ENCODE results near the gene GNS. TPM values are rescaled to one million over a fixed set of nuclear protein-coding genes. Genes with fewer than 3 reads are reported as not detected.
"Not testable (repeated sequence)": the region's sequence is repeated elsewhere in the genome, so short reads cannot be mapped to it uniquely, and the experiment has no call there.

Gene GNS
- total and polyA plus RNA-seq, 2 donors (not counting 3 experiments of a cell fraction or from before 2014, with no cell fraction given): 107 to 142 TPM

DNA sequence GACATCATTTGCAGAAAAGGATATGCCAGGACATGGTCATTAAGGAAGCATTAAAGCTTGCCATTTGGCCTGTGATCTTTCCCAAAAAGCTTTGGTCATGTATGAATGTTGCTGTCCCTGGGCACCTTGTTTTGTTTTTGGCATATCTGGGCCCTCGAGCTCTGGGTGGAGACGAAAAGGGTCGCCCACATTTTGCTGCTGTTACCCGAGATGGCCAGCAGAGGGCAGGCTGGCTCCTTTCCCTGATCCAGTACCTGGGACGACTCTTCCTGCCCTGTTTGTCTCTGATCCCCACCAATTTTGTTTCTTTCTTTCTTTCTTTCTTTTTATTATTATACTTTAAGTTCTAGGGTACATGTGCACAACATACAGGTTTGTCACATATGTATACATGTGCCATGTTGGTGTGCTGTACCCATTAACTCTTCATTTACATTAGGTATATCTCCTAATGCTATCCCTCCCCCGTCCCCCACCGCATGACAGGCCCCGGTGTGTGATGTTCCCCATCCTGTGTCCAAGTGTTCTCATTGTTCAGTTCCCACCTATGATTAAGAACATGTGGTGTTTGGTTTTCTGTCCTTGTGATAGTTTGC lies 43.1 kb upstream of the GNS start:
- H4K20me1 ChIP-seq (replicated peaks; ENCODE audit: control insufficient read depth, extremely low read depth, insufficient read depth, low read length); H3K27ac ChIP-seq (ENCODE audit: insufficient read depth, low read depth, low read length); BruUV-seq (replicated peaks); H3K4me2 ChIP-seq (ENCODE audit: insufficient read depth, low read length); H3K36me3 ChIP-seq (ENCODE audit: control insufficient read depth in 2 of 2, extremely low read depth in 1 of 2, insufficient read depth in 2 of 2, low read length in 2 of 2); H3K9me1 ChIP-seq (replicated peaks; ENCODE audit: control insufficient read depth, extremely low read depth, insufficient read depth, low read length); H2AFZ ChIP-seq (ENCODE audit: low read depth, low read length); H3K27me3 ChIP-seq (ENCODE audit: control insufficient read depth in 2 of 2, insufficient read depth in 2 of 2, low read length in 2 of 2); H3K9ac ChIP-seq (replicated peaks; ENCODE audit: extremely low read depth, insufficient read depth, low read length); H3K9me3 ChIP-seq (replicated peaks; ENCODE audit: control insufficient read depth, insufficient read depth, low read length); dilution Hi-C loops (cut with MboI; ENCODE audit: extremely low pct_ligation_motif_present, low sequenced_read_pairs); H3K79me2 ChIP-seq (ENCODE audit: control insufficient read depth, insufficient read depth, low read length); H3K4me3 ChIP-seq (replicated peaks in 1 of 3; ENCODE audit: insufficient read depth in 1 of 3, low read depth in 1 of 3, low read length in 3 of 3); H3K4me1 ChIP-seq (ENCODE audit: control insufficient read depth, extremely low read depth, insufficient read depth, low read length): not testable (repeated sequence)
- DNase-seq (ENCODE audit: low read depth, low spot score): peak; percentile 37
- TF ChIP-seq, protein P1, sequence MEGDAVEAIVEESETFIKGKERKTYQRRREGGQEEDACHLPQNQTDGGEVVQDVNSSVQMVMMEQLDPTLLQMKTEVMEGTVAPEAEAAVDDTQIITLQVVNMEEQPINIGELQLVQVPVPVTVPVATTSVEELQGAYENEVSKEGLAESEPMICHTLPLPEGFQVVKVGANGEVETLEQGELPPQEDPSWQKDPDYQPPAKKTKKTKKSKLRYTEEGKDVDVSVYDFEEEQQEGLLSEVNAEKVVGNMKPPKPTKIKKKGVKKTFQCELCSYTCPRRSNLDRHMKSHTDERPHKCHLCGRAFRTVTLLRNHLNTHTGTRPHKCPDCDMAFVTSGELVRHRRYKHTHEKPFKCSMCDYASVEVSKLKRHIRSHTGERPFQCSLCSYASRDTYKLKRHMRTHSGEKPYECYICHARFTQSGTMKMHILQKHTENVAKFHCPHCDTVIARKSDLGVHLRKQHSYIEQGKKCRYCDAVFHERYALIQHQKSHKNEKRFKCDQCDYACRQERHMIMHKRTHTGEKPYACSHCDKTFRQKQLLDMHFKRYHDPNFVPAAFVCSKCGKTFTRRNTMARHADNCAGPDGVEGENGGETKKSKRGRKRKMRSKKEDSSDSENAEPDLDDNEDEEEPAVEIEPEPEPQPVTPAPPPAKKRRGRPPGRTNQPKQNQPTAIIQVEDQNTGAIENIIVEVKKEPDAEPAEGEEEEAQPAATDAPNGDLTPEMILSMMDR (IDR thresholded peaks at IDR 0.05; ENCODE audit: extremely low read depth in 1 of 2, insufficient read depth in 1 of 2, low read depth in 1 of 2, low read length in 2 of 2): peak; percentile 90 to 92
- intact Hi-C loops (cut with micrococcal nuclease): loop anchor here (1.0 to 5.0 kb wide), 4 partner anchors 89 to 430 kb away; no protein-coding TSS in a partner anchor
- CTCF ChIA-PET: interaction anchor here (0.6 to 2.6 kb wide), 58 partner anchors 9 to 1234 kb away, joined by 3 to 24 read pairs (median 4); partner anchors contain the start of genes LEMD3 and WIF1
- FAIRE-seq: peak; percentile 88
- POLR2A ChIA-PET: interaction anchor here (0.7 kb wide), 1 partner anchor 365 kb away, joined by 4 read pairs; no protein-coding TSS in a partner anchor

DNA sequence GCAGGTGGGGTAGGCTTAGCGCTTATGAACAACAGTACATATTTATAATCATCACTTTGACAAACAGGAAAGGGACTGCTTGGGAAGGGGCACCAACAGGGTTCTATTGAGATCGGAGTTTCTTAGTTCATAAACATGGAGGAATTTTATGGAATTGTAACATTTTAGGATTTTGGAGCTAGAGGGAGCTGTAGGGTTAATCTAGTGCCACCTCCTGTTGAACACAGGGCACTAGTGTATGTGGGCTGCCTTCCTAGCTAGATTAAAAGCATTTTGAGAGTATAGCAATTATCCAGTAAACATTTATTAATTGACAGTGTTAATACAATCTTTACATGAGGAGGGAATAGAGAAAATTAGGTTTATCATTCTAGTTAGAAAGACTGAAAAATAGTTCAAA lies 42.2 kb upstream of the GNS start:
- intact Hi-C loops (cut with micrococcal nuclease) (loop anchor here (5.0 kb wide), 1 partner anchor 431 kb away; no protein-coding TSS in a partner anchor), dilution Hi-C loops (cut with MboI; ENCODE audit: extremely low pct_ligation_motif_present, low sequenced_read_pairs) (no loop called here)
- Histone ChIP-seq H3K36me3 (ENCODE audit: control insufficient read depth in 2 of 2, extremely low read depth in 1 of 2, insufficient read depth in 2 of 2, low read length in 2 of 2) (no peaks in the 10 kb centered on the region), H2AFZ (ENCODE audit: low read depth, low read length) (no peak overlapping the region), H3K9me1 (replicated peaks; ENCODE audit: control insufficient read depth, extremely low read depth, insufficient read depth, low read length) (no peaks in the 10 kb centered on the region), H3K4me2 (ENCODE audit: insufficient read depth, low read length) (no peak overlapping the region), H3K9ac (replicated peaks; ENCODE audit: extremely low read depth, insufficient read depth, low read length) (no peak overlapping the region), H4K20me1 (replicated peaks; ENCODE audit: control insufficient read depth, extremely low read depth, insufficient read depth, low read length) (no peaks in the 10 kb centered on the region), H3K79me2 (ENCODE audit: control insufficient read depth, insufficient read depth, low read length) (no peaks in the 10 kb centered on the region), H3K4me3 (replicated peaks in 1 of 3; ENCODE audit: insufficient read depth in 1 of 3, low read depth in 1 of 3, low read length in 3 of 3) (no peak overlapping the region), H3K27me3 (ENCODE audit: control insufficient read depth in 2 of 2, insufficient read depth in 2 of 2, low read length in 2 of 2) (no peaks in the 10 kb centered on the region), H3K27ac (ENCODE audit: insufficient read depth, low read depth, low read length) (no peak overlapping the region), H3K9me3 (replicated peaks; ENCODE audit: control insufficient read depth, insufficient read depth, low read length) (no peaks in the 10 kb centered on the region), H3K4me1 (ENCODE audit: control insufficient read depth, extremely low read depth, insufficient read depth, low read length) (no peaks in the 10 kb centered on the region)
- ChIA-PET CTCF (interaction anchor here (0.6 to 2.6 kb wide), 56 partner anchors 8 to 1234 kb away, joined by 3 to 24 read pairs (median 5); partner anchors contain the start of genes LEMD3 and WIF1), POLR2A (no interaction called here)
- BruUV-seq (replicated peaks): no TSS peak
- no peak for TF ChIP-seq POLR2A (IDR thresholded peaks at IDR 0.05; ENCODE audit: low read depth, low read length)
- no peak for TF ChIP-seq EZH2 (IDR thresholded peaks at IDR 0.05; ENCODE audit: borderline replicate concordance, low read depth, low read length, severe bottlenecking)
- TF ChIP-seq GATA2 (IDR thresholded peaks at IDR 0.05; ENCODE audit: insufficient read depth, insufficient read length, low read depth, low read length): no peak
- TF ChIP-seq JUN (IDR thresholded peaks at IDR 0.05; ENCODE audit: borderline replicate concordance, insufficient read depth, insufficient read length, low read depth): no peak
- TF ChIP-seq, protein P1 (IDR thresholded peaks at IDR 0.05; ENCODE audit: extremely low read depth in 1 of 2, insufficient read depth in 1 of 2, low read depth in 1 of 2, low read length in 2 of 2): peak; percentile 17 to 33
- FAIRE-seq (no peak), DNase-seq (ENCODE audit: low read depth, low spot score) (peak; percentile 33)

All from endothelial cell of umbilical vein (primary cell).